ENCODE measurements around the gene CUX1. TPM values are rescaled to one million over a fixed set of nuclear protein-coding genes. Genes with fewer than 3 reads are reported as not detected.

Gene CUX1
- total and polyA plus RNA-seq, 2 of the 13 experiments (the other 11 are each of a cell fraction or from before 2014, with no cell fraction given): 13.7 to 14.9 TPM

DNA sequence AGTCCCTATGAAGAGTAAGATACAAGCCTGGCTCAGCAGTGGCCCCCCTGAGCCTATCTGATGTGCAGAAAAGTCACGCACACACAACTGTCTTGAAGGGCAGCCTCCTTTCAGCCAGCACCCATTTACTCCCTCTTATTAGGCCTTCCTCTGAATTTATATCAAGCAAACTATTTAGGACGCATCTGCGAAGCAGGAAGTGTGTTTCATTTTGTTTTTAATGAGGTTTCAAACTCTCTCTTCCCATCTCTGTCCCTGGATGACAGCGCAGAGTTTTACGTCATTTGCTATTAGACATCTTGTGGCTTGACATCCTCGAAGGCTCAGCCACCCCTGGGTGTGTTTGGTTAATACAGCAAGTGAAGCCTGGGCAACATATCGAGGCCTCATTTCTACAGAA, 79.5 kb downstream of the CUX1 start (continued):
- TF ChIP-seq, protein P1, sequence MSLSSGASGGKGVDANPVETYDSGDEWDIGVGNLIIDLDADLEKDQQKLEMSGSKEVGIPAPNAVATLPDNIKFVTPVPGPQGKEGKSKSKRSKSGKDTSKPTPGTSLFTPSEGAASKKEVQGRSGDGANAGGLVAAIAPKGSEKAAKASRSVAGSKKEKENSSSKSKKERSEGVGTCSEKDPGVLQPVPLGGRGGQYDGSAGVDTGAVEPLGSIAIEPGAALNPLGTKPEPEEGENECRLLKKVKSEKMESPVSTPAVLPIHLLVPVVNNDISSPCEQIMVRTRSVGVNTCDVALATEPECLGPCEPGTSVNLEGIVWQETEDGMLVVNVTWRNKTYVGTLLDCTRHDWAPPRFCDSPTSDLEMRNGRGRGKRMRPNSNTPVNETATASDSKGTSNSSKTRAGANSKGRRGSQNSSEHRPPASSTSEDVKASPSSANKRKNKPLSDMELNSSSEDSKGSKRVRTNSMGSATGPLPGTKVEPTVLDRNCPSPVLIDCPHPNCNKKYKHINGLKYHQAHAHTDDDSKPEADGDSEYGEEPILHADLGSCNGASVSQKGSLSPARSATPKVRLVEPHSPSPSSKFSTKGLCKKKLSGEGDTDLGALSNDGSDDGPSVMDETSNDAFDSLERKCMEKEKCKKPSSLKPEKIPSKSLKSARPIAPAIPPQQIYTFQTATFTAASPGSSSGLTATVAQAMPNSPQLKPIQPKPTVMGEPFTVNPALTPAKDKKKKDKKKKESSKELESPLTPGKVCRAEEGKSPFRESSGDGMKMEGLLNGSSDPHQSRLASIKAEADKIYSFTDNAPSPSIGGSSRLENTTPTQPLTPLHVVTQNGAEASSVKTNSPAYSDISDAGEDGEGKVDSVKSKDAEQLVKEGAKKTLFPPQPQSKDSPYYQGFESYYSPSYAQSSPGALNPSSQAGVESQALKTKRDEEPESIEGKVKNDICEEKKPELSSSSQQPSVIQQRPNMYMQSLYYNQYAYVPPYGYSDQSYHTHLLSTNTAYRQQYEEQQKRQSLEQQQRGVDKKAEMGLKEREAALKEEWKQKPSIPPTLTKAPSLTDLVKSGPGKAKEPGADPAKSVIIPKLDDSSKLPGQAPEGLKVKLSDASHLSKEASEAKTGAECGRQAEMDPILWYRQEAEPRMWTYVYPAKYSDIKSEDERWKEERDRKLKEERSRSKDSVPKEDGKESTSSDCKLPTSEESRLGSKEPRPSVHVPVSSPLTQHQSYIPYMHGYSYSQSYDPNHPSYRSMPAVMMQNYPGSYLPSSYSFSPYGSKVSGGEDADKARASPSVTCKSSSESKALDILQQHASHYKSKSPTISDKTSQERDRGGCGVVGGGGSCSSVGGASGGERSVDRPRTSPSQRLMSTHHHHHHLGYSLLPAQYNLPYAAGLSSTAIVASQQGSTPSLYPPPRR (CRISPR knock-in tag; IDR thresholded peaks at IDR 0.05; ENCODE audit: borderline replicate concordance): no peak
- TF ChIP-seq MAFG (CRISPR knock-in tag; IDR thresholded peaks at IDR 0.05): no peak

GRCh38 chr7:101898106-101898505, 80.7 kb downstream of the CUX1 start:
- intact Hi-C loops (cut with micrococcal nuclease; ENCODE audit: unreplicated experiment): no loop called here
- no TSS peak for BruUV-seq (replicated peaks)
- Histone ChIP-seq H3K27me3 (ENCODE audit: control insufficient read depth in 1 of 2, insufficient read depth in 2 of 2, low read length in 2 of 2) (no peaks in the 10 kb centered on the region), H3K4me1 (ENCODE audit: insufficient read depth, low read length) (no peaks in the 10 kb centered on the region), H3K9me3 (ENCODE audit: low read length) (no peaks in the 10 kb centered on the region), H3K36me3 (replicated peaks in 1 of 2; ENCODE audit: control insufficient read depth in 1 of 2, insufficient read depth in 2 of 2, low read length in 2 of 2) (no peaks in the 10 kb centered on the region), H3K9ac (ENCODE audit: insufficient read depth, low read depth, low read length) (no peak overlapping the region), H3K79me2 (ENCODE audit: insufficient read depth, low read length) (peaks cover 61% of the 10 kb centered on the region), H4K20me1 (ENCODE audit: insufficient read depth, low read length) (no peaks in the 10 kb centered on the region), H3K27ac (ENCODE audit: extremely low read length, insufficient read depth, low read length) (no peak overlapping the region), H2AFZ (ENCODE audit: low read length) (no peak overlapping the region), H3K4me3 (replicated peaks in 1 of 3; ENCODE audit: insufficient read depth in 1 of 3, low read depth in 2 of 3, low read length in 3 of 3) (no peak overlapping the region), H3K4me2 (ENCODE audit: low read depth, low read length) (no peak overlapping the region)
- DNase-seq (ENCODE audit: low spot score) (no peak), ATAC-seq (no peak), FAIRE-seq (no peak)
- 97% methylated on average over 10 of the region's 10 CpGs for WGBS (ENCODE audit: low lambda C conversion rate)
- in situ Hi-C loops (cut with HindIII; ENCODE audit: extremely low pct_ligation_motif_present, low pct_unique_long_range_greater_than_20kb): no loop called here
- CTCF ChIA-PET (ENCODE audit: low intra/inter-chr PET ratio, low total read pairs): no interaction called here
- POLR2A ChIA-PET: interaction anchor here (0.7 kb wide), 1 partner anchor 41 kb away, joined by 5 read pairs; no protein-coding TSS in a partner anchor
- TF ChIP-seq UBTF (CRISPR knock-in tag; IDR thresholded peaks at IDR 0.05) (no peak), TGIF2 (CRISPR knock-in tag; IDR thresholded peaks at IDR 0.05) (no peak), ARID2 (CRISPR knock-in tag; IDR thresholded peaks at IDR 0.05; ENCODE audit: borderline replicate concordance) (no peak), ZNF766 (CRISPR knock-in tag; IDR thresholded peaks at IDR 0.05; ENCODE audit: borderline replicate concordance) (no peak), LCORL (IDR thresholded peaks at IDR 0.05) (no peak), LCORL (CRISPR knock-in tag; IDR thresholded peaks at IDR 0.05) (no peak)
- TF ChIP-seq, protein P2, sequence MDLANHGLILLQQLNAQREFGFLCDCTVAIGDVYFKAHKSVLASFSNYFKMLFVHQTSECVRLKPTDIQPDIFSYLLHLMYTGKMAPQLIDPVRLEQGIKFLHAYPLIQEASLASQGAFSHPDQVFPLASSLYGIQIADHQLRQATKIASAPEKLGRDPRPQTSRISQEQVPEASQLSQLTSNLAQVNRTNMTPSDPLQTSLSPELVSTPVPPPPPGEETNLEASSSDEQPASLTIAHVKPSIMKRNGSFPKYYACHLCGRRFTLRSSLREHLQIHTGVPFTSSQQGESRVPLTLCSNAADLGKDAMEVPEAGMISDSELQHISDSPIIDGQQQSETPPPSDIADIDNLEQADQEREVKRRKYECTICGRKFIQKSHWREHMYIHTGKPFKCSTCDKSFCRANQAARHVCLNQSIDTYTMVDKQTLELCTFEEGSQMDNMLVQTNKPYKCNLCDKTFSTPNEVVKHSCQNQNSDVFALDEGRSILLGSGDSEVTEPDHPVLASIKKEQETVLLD (CRISPR knock-in tag; IDR thresholded peaks at IDR 0.05; ENCODE audit: low read depth): no peak
- TF ChIP-seq, protein P3, sequence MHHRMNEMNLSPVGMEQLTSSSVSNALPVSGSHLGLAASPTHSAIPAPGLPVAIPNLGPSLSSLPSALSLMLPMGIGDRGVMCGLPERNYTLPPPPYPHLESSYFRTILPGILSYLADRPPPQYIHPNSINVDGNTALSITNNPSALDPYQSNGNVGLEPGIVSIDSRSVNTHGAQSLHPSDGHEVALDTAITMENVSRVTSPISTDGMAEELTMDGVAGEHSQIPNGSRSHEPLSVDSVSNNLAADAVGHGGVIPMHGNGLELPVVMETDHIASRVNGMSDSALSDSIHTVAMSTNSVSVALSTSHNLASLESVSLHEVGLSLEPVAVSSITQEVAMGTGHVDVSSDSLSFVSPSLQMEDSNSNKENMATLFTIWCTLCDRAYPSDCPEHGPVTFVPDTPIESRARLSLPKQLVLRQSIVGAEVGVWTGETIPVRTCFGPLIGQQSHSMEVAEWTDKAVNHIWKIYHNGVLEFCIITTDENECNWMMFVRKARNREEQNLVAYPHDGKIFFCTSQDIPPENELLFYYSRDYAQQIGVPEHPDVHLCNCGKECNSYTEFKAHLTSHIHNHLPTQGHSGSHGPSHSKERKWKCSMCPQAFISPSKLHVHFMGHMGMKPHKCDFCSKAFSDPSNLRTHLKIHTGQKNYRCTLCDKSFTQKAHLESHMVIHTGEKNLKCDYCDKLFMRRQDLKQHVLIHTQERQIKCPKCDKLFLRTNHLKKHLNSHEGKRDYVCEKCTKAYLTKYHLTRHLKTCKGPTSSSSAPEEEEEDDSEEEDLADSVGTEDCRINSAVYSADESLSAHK (CRISPR knock-in tag; IDR thresholded peaks at IDR 0.05; ENCODE audit: borderline replicate concordance): no peak
